GM21390 (cell line): ENCODE data around the gene MOV10L1.
"Not testable (repeated sequence)": the region's sequence is repeated elsewhere in the genome, so short reads cannot be mapped to it uniquely, and the experiment has no call there.

Source experiments
- ATAC-seq: cut with Tn5 transposase; IDR thresholded peaks from one replicate; pipeline ENCODE4 v1.9.1; 2021; ENCODE audit not compliant: unreplicated experiment

The MOV10L1 gene

DNA sequence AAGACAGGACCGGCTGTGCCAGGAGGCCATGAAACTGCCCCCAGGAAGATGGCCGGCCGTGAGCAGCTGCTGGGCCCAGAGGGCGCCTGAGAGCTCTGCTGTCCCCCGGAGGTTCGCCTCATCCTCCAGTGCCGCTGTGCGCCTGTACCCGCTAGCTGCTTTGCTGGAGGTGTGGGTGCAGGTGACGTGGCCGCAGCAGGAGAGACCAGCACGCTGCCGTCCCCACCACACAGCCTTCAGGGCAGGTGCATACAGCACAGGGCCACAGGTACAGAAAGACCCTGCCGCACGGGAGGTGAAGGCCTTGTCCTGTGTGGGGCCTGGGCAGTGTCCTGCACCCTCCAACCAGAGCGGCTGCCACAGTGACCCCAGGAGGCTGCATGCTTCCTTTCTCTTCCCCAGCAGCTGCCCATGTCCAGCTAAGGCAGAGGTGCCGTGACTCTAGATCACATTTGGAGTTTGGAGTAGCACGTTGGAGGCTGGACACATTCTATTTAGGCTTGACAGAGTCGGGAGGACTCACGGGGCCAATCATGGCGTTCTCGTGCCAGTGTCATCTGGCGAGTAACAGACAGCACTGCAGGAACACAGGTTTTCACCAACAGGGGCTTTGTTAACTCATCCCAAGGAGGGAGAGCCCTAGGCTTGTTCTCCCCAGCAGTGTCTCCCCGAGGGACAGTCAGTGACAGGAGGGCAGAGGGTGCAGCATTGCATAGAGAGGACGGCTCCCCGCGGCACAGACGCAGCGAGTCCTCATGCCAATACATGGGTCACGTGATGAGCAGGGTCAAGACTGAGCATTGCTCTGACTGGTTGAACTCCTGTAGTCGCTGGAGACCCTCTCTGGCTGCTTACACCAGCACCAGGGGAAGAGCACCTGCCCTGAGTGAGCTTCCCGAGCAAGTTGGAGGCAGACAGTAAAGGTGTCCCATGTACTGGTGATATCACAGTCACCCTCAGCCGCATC lies 62.0 kb downstream of the MOV10L1 start:
- ATAC-seq: no peak

GRCh38 chr22:50153056-50153755 lies 63.4 kb downstream of the MOV10L1 start:
- ATAC-seq: no peak

- no peak for ATAC-seq
These were observed 63.9 kb downstream of the MOV10L1 start for GRCh38 chr22:50153756-50154140.

DNA sequence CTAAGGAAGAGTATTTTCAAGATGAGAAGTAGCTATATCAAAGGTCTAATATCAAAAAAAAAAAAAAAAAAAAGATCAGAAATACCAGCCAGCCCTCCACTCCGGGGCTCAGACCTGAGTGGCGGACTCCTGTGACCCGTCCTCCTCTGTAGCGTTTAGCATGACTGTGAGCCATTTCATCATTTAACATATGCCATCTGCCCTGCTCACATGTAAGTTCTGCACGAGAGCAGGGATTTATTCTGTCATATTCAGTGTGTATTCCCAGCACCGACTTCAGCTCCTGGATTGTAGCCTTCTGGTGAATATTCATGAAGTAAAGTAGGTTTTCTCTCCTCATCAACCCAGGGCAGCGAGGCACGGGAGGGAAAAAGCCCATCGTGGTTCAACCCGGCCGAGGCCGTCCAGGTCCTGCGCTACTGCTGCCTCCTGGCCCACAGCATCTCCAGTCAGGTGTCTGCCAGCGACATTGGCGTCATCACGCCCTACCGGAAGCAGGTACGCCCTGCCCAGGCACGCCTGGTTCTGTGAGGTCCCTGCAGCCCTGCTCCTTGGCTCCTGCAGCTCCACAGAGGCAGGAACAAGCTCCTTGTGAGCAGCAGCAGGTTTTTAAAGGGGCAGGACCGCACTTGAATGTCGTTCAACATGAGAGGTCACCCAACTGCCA lies 68.0 kb downstream of the MOV10L1 start:
- ATAC-seq: no peak

GRCh38 chr22:50160947-50161346 lies 71.1 kb downstream of the MOV10L1 start:
- ATAC-seq: no peak

DNA sequence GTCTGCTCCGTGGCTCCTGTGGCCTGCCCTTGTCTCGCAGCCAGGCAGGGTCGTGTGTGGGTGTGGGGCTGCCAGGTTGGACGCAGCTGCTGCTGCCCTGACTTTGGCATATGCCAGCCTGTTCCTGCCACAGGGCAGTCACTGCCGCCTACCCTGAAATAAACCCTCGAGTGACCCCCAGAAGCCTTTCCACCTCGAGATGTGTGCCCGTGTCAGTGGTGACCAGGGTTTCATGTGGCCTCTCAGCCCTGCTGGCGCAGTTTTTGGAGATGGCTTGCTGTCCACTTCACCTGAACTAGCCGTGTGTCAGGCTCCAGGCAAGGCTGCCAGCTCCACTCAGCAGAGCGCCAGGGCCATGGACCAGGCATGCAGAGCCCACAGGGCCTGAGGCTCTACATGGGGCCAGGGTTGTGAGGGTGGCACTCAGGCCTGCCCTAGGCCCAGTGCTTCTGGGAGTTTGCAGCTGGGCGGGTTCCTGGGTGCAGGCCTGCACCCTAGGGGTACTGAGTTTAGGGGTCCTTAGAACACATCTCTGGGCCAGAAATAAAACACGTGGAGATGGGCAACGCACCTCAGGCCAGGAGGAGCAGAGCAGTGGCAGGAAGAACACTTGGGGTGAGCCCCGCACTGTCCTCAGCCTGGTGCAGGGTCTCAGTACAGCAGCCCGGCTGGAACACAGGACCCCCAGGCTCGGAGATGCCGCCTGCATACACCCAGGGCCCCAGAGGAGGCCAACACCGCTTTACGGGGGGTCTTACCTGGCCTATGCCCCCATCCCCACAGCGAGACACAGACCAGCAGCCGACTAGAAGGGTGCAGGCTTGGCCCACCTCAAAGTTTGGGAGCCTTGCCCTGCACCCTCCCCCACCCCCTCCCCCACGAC lies 71.9 kb downstream of the MOV10L1 start:
- no peak for ATAC-seq

DNA sequence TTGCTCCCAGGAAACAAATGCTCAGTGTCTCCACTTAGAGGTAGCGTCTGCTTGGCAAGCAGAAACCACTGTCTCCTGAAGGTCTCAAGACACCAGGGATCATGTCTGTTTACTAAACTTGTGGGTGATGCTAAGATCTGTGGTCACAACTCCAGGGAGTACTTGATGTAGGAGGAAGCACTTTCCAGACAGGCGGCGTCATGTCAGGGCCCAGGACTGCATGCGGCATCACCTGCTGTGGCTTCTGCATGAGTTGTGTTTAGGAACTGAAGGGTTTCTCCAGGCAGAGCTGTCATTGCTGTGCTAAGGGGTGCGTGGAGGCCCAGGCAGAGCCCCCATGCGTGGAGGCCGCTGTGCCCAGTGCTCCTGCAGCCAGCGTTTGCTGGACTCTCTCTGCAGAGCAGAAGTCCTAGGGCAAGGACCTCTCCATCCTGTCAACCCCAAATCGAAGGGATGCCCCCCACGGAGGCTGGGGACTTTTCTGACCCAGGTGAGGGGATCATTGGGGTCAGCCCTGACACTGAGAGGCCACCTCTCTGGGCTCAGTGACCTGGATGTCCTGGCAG lies 72.7 kb downstream of the MOV10L1 start:
- no peak for ATAC-seq

- ATAC-seq: no peak
These were observed 75.8 kb downstream of the MOV10L1 start for GRCh38 chr22:50165436-50166123.

- ATAC-seq: no peak
These were observed 78.1 kb downstream of the MOV10L1 start for GRCh38 chr22:50167689-50168489.

DNA sequence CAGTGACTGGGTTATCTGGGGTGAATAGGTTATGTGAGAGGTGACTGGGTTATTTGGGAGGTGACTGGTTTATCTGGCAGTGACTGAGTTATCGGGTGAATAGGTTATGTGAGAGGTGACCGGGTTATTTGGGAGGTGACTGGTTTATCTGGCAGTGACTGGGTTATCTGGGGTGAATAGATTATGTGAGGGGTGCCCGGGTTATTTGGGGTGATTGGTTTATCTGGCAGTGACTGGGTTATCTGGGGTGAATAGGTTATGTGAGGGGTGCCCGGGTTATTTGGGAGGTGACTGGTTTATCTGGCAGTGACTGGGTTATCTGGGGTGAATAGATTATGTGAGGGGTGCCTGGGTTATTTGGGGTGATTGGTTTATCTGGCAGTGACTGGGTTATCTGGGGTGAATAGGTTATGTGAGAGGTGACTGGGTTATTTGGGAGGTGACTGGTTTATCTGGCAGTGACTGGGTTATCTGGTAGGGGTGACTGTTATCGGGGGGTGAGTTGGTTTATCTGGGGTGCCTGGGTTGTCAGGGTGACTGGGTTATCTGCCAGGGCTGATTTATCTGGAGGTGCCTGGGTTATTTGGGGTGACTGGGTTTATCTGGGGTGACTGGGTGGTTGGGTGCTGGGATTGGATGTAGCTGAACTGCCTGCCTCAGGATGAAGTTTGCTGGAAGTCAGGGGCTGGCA lies 78.8 kb downstream of the MOV10L1 start:
- not testable (repeated sequence) for ATAC-seq

GRCh38 chr22:50169181-50169759 lies 79.5 kb downstream of the MOV10L1 start:
- no peak for ATAC-seq

- no peak for ATAC-seq
These were observed 80.1 kb downstream of the MOV10L1 start for GRCh38 chr22:50169774-50170341.

- ATAC-seq: no peak
These were observed 80.9 kb downstream of the MOV10L1 start, which contains the start of gene PANX2 for GRCh38 chr22:50170453-50171318. PANX2 (plus strand) TSS chr22:50170731; CDS start chr22:50170731, 0 bp downstream.

DNA sequence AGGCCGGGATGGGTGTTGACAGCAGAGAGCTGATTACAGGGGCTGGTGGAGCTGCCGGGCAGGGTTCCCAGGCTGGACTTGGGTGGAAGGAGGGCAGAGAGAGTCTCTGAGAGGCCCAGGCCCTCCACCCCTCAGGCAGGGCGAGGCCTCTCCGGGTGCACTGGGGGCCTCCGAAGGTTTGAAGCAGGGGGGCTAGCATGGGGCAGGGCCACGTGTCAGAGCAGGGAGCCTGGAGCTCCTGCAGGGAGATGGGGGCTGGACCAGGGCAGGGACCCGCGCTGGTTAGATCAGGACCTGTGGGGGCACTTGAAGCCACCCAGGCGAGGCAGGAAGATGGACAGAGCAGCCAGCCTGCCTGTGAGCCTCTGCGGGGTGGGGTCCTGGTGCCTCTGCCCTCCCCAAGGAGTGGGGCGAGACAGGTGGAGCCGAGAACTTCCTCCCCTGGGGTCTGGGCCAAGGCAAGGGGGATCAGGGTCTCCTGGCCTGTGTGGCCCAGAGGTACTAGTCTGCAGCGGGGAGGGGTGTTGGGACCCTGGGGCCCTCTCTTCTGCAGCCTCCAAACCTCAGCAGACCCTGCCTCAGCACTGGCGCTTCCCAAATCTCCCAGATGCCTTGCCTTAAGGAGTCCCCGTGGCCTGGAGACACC lies 81.6 kb downstream of the MOV10L1 start:
- no peak for ATAC-seq

DNA sequence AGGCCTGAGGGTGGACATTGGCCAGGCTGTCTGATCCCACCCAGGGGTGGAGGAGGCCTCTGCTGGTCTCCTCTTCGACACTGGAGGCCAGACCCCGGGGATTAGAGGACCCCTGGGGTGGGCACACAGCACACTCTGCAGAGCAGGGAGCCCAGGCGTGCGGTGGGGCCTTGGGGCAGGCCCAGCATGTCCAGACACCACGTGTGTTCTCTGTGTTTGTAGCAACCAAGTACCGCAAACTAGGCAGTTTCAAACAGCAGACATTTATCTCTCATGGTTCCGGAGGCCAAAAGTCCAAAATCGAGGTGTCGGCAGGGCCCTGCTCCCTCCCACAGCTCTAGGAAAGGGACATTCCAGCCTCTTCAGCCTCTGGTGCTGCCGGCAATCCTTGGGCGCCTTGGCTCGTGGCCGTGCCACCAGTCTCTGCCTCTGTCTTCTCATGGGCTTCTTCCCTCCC lies 82.2 kb downstream of the MOV10L1 start:
- no peak for ATAC-seq
